NT2/D1 (cell line): Measurements from ENCODE around the gene GHRH.

Experiments used
- DNase-seq: peaks from one replicate; pipeline ENCODE4 v3.0.0-alpha.2; 2011; ENCODE audit warnings: low read depth, low spot score
- H3K27me3 ChIP-seq: 2 replicates; pipeline ENCODE4 v1.6.0; 2011; ENCODE audit warnings: mild to moderate bottlenecking; ENCODE audit not compliant: insufficient read length, insufficient read depth
- H3K36me3 ChIP-seq: 2 replicates; pipeline ENCODE4 v1.6.1; 2011; ENCODE audit warnings: mild to moderate bottlenecking, low read length, mixed read lengths; ENCODE audit not compliant: insufficient read depth, insufficient read length
- H3K4me1 ChIP-seq: 2 replicates; pipeline ENCODE4 v1.5.1; 2011; ENCODE audit not compliant: insufficient read depth, insufficient read length
- H3K4me3 ChIP-seq: 2 replicates; pipeline ENCODE4 v1.5.1; 2011; ENCODE audit warnings: low read depth; ENCODE audit not compliant: insufficient read length
- H3K9ac ChIP-seq: 2 replicates; pipeline ENCODE4 v1.6.0; 2011; ENCODE audit warnings: low read depth; ENCODE audit not compliant: insufficient read length
- H3K9me3 ChIP-seq: 2 replicates; pipeline ENCODE4 v1.5.1; 2011; ENCODE audit warnings: mild to moderate bottlenecking, low read length; ENCODE audit not compliant: insufficient read depth
- SUZ12 ChIP-seq: IDR thresholded peaks from 2 replicates; pipeline ENCODE4 v1.6.1; 2011; ENCODE audit not compliant: insufficient read length, insufficient read depth; ENCODE audit errors: extremely low read depth
- YY1 ChIP-seq: IDR thresholded peaks from 2 replicates; pipeline ENCODE4 v1.6.1; 2011; ENCODE audit not compliant: insufficient read length, insufficient read depth
- ZNF274 ChIP-seq: IDR thresholded peaks from 2 replicates; pipeline ENCODE4 v1.6.1; 2011; ENCODE audit warnings: mild to moderate bottlenecking, low read depth, low read length

GHRH gene

DNA sequence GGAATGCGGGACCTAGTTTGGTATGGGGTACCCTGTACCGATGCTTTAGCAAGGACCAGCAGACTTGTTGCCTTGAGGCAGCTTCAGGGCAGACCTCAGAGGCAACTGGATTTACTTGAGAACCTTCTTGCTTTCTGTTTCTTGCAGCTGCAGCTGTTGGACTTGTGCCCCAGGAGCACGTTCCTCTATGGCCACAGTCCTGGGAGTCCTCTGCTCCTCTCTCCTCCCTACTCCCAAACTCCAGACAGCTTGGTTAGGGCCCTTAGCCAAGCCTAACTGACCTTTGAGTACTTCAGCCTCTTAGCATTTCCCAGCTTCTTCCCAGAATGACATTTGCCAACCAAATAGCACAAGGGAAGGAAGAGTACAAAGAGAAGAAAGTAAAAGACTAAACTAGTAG, 34.7 kb downstream of the GHRH start:
- DNase-seq: no peak
- no peak for TF ChIP-seq SUZ12
- no peak for TF ChIP-seq ZNF274
- TF ChIP-seq YY1: no peak

DNA sequence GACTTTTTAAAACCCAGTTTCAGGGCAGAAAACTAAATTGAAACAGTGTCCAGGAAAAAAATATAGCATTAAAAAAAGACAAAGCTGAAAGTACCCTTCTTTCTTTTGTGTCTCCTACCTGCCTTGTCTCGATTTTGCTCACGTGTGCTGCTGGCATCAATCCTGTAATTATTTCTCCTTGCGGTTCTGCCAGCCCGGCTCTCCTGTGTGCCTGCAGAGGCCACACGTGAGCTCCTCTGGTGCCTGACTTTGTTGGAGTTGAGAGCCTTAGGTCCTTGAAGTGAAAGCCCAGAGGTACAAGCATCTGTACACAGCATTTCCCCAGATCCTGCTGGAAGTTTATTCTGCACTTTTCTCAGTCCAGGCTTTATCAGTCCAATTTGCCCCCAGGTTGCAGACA, 36.5 kb downstream of the GHRH start:
- Histone ChIP-seq H3K4me3 (no peak overlapping the region), H3K9me3 (no peaks in the 10 kb centered on the region), H3K9ac (no peak overlapping the region), H3K27me3 (no peaks in the 10 kb centered on the region), H3K36me3 (peaks cover 88% of the 10 kb centered on the region), H3K4me1 (peaks cover 7% of the 10 kb centered on the region)
- DNase-seq: no peak
- TF ChIP-seq SUZ12: no peak
- no peak for TF ChIP-seq YY1
- TF ChIP-seq ZNF274: no peak

More for the DNA sequence above, 34.7 kb downstream of the GHRH start:
- Histone ChIP-seq H3K4me3 (no peak overlapping the region), H3K4me1 (peaks cover 7% of the 10 kb centered on the region), H3K36me3 (peaks cover 98% of the 10 kb centered on the region), H3K9me3 (no peaks in the 10 kb centered on the region), H3K9ac (no peak overlapping the region), H3K27me3 (no peaks in the 10 kb centered on the region)

DNA sequence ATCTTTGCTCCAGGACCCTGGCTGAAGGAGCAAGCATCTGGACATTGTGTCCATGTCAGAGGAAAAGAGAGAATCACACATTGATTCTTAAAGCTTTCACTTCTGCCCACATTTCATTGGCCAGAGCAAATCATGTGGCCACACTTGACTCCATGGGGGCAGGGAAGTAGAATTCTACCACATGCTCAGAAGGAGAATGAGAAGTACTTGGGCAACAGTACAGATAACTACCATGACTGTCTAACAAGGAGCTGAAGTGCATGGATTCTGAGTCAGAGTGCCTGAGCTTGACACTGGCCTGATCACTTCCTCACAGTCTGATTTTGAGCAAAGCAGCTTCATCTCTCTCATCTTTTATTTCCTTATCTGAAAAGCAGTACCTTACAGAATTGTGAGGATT, 38.6 kb downstream of the GHRH start:
- TF ChIP-seq SUZ12 (no peak), YY1 (no peak), ZNF274 (no peak)
- no peak for DNase-seq
- Histone ChIP-seq H3K4me1 (peaks cover 3% of the 10 kb centered on the region), H3K9me3 (no peaks in the 10 kb centered on the region), H3K4me3 (no peak overlapping the region), H3K36me3 (peaks cover 87% of the 10 kb centered on the region), H3K9ac (no peak overlapping the region), H3K27me3 (no peaks in the 10 kb centered on the region)

DNA sequence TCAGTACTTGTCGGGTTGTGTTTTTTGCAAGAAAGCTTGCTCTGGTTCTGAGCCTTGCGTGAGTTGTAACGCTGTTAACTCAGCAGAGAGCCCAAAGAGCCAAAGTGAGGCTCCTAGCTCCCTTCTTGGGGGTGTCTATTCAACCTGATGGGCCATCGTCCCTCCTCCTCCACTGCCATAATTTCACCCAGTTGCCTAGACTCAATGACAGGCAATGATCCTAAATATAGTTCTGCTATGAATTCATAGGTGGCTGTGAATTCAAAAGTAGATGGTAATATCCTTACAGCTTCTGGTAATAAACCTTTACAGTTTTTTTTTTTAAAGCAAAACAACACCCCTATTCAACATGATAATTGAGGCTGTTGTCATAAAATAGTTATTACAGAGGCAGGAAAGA, 39.5 kb downstream of the GHRH start:
- no peak for DNase-seq
- H3K4me3 ChIP-seq: no peak overlapping the region
- H3K4me1 ChIP-seq: peaks cover 3% of the 10 kb centered on the region
- TF ChIP-seq YY1 (no peak), ZNF274 (no peak), SUZ12 (no peak)
- peaks cover 82% of the 10 kb centered on the region for H3K36me3 ChIP-seq
- no peaks in the 10 kb centered on the region for H3K9me3 ChIP-seq
- no peaks in the 10 kb centered on the region for H3K27me3 ChIP-seq
- H3K9ac ChIP-seq: no peak overlapping the region

DNA sequence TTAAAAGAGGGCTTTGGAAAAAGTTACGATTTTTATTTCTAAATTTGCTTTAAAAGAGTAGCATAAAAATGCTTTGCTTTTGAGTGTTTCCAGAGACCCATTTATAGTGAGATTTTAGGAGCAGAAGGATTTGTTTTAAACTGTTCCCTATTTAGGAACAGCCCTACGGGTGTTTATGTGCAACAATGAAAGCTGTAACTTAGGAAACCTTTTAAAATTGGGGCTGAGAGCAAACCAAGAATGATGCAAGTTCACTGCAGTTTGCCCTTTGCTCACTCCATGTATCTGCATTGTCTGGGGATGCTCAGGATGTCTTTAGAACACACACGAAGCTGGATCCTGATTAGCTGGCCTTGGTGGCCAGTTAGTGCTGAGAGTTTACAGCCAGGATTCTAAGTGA, 40.9 kb downstream of the GHRH start:
- TF ChIP-seq ZNF274 (no peak), YY1 (no peak), SUZ12 (no peak)
- H3K27me3 ChIP-seq: no peaks in the 10 kb centered on the region
- no peaks in the 10 kb centered on the region for H3K9me3 ChIP-seq
- H3K9ac ChIP-seq: no peak overlapping the region
- no peak for DNase-seq
- H3K36me3 ChIP-seq: peaks cover 76% of the 10 kb centered on the region
- no peaks in the 10 kb centered on the region for H3K4me1 ChIP-seq
- H3K4me3 ChIP-seq: no peak overlapping the region

DNA sequence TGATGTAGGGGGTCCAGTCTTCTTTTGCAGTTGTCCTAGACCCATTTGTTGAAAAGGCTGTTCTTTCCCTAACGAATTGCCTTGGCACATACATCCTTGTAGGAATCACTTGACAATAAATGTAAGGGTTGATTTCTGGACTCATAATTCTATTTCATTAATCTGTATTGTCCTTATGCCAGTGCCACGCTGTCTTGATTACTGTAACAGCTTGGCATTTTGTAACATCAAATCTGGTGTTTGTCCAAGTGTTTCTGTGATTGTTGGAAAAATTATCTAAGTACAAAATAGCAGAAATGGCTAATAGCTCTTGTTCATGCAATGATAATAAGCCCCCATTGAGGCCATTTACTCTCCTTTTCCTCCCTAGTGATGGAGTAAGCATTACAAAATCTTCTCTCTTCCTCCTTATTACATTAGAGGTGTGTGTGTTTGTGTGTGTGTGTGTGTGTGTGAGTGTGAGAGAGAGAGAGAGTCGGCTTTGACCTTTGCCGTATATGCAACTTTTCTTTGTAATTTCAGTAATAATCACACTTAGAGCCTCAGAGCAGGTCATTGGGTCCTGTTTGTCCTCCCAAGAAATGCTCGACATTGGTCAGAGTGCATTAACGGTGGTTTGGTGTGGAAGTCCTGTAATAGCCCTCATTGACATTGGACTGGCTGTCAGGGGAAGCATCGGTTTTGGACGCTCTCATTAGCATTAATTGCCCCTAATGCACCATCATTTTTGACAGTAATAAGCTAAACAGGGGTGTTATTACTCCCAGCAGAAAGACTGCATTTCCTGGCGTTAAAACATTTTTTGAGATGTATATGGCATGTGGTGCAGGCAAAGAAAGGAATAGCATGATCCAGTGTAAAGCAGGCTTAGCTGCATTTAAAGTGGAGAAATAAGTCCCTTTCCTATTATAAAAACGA, 41.6 kb downstream of the GHRH start:
- DNase-seq: no peak
- Histone ChIP-seq H3K9ac (no peak overlapping the region), H3K4me1 (no peaks in the 10 kb centered on the region), H3K4me3 (no peak overlapping the region), H3K9me3 (no peaks in the 10 kb centered on the region), H3K27me3 (no peaks in the 10 kb centered on the region), H3K36me3 (peaks cover 76% of the 10 kb centered on the region)
- no peak for TF ChIP-seq ZNF274
- no peak for TF ChIP-seq YY1

DNA sequence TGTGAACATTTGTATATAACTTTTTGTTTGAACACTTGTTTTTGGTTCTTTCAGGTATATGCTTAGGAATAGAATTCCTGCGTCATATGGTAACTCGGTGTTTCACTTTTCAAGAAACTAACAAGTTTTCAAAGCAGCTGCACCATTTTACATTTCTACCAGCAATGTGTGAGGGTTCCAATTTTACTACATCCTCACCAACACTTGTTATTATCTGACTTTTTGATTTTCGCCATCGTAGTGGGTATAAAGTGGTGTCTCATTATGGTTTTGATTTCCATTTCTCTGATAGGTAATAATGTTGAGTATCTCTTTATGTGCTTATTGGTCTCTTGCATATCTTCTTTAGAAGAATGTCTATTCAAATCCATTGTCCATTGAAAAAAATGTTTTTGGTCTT, 42.6 kb downstream of the GHRH start:
- H3K9me3 ChIP-seq: no peaks in the 10 kb centered on the region
- no peaks in the 10 kb centered on the region for H3K4me1 ChIP-seq
- TF ChIP-seq SUZ12: no peak
- TF ChIP-seq ZNF274: no peak
- TF ChIP-seq YY1: no peak
- H3K9ac ChIP-seq: no peak overlapping the region
- no peaks in the 10 kb centered on the region for H3K27me3 ChIP-seq
- no peak for DNase-seq
- H3K4me3 ChIP-seq: no peak overlapping the region
- peaks cover 76% of the 10 kb centered on the region for H3K36me3 ChIP-seq
